HCT116 (cell line): Measurements from ENCODE around the gene PYGL. TPM values are rescaled to one million over a fixed set of nuclear protein-coding genes. Genes with fewer than 3 reads are reported as not detected.

ENCODE experiments used
- ATAC-seq: fragments of 200-7000 bp; cut with Tn5 transposase; 2 replicates; pipeline ENCODE4 v1.9.1; 2020; ENCODE audit warnings: mild to moderate bottlenecking, moderate library complexity
- BruUV-seq: library from RNA; stranded (reverse); fragments of 400-500 nt; replicated peaks from 2 replicates; lab custom pipeline; 2021; lab: Mats Ljungman, UMichigan
- CTCF ChIA-PET: fragments of 300-600 bp; sonication (Branson Sonifier 250); formaldehyde crosslinking; loops from one replicate; lab custom pipeline; 2021; ENCODE audit warnings: antibody characterized with exemption; lab: Charles Lee
- POLR2A ChIA-PET: fragments of 300-600, 350-600 bp; sonication (Branson Sonifier 250); formaldehyde crosslinking; loops from one replicate; lab custom pipeline; 2021; ENCODE audit warnings: antibody characterized with exemption; lab: Charles Lee
- RAD21 ChIA-PET, 2 experiments: fragments of 300-600 bp; sonication (Branson Sonifier 250); formaldehyde crosslinking; loops; one replicate each; lab custom pipeline; 2023; ENCODE audit warnings: low total read pairs in 2 of 2; ENCODE audit not compliant: uncharacterized antibody in 2 of 2, unreplicated experiment in 2 of 2, low non-redundant PET in 1 of 2; lab: Charles Lee
- DNase-seq: peaks from one replicate; pipeline ENCODE4 v3.0.0-alpha.2; 2010; ENCODE audit warnings: low read depth, low spot score
- H2AFZ ChIP-seq: fragments of 200-600 bp; shearing (Covaris generic), sonication (generic); 2 replicates; pipeline ENCODE4 v1.6.1; 2017; ENCODE audit warnings: low read depth, mixed run types, mixed read lengths, antibody characterized with exemption, low read length; ENCODE audit not compliant: poor library complexity, severe bottlenecking
- H3K27ac ChIP-seq: 2 replicates; pipeline ENCODE4 v1.5.1; 2012; ENCODE audit warnings: low read depth, low read length
- H3K27me3 ChIP-seq: fragments of 200-600 bp; sonication (generic); 2 replicates; pipeline ENCODE4 v1.6.1; 2016; ENCODE audit warnings: mixed run types, low read length, mixed read lengths; ENCODE audit not compliant: insufficient read depth
- H3K36me3 ChIP-seq, 2 experiments: fragments of 200-500 bp in 1 of 2; fragments of 200-600 bp in 1 of 2; sonication (Bioruptor generic) in 1 of 2; sonication (generic) in 1 of 2; 2 replicates each; pipeline versions ENCODE4 v1.5.1 to v1.6.1; 2014 to 2016; ENCODE audit warnings: low read length in 2 of 2, inconsistent platforms in 1 of 2, mixed read lengths in 1 of 2, mixed run types in 1 of 2; ENCODE audit not compliant: insufficient read depth in 2 of 2, control insufficient read depth in 1 of 2
- H3K4me1 ChIP-seq, 2 experiments: fragments of 200-600 bp in 1 of 2; sonication (generic) in 1 of 2; 2 replicates each; pipeline versions ENCODE4 v1.5.1 to v1.6.1; 2012 to 2017; ENCODE audit warnings: low read length in 2 of 2, inconsistent platforms in 1 of 2, mild to moderate bottlenecking in 1 of 2, mixed read lengths in 1 of 2, mixed run types in 1 of 2, moderate library complexity in 1 of 2; ENCODE audit not compliant: insufficient read depth in 2 of 2, control insufficient read depth in 1 of 2
- H3K4me2 ChIP-seq: fragments of 200-600 bp; sonication (generic); 2 replicates; pipeline ENCODE4 v1.6.1; 2017; ENCODE audit warnings: mixed run types, low read length, mixed read lengths
- H3K4me3 ChIP-seq, 2 experiments: fragments of 200-600 bp in 1 of 2; sonication (generic) in 1 of 2; replicated peaks in 1 of 2; 2 replicates each; pipeline ENCODE4 v1.5.1; 2011 to 2016; ENCODE audit warnings: low read length in 2 of 2, control low read depth in 1 of 2, low read depth in 1 of 2, mild to moderate bottlenecking in 1 of 2, mixed read lengths in 1 of 2, mixed run types in 1 of 2
- H3K79me2 ChIP-seq: fragments of 200-600 bp; sonication (generic); 2 replicates; pipeline ENCODE4 v1.6.1; 2017; ENCODE audit warnings: mild to moderate bottlenecking, mixed run types, low read length, moderate library complexity, mixed read lengths; ENCODE audit not compliant: insufficient read depth
- H3K9ac ChIP-seq: fragments of 200-600 bp; sonication (generic); 2 replicates; pipeline ENCODE4 v1.6.1; 2016; ENCODE audit warnings: low read length, mixed read lengths
- H3K9me2 ChIP-seq: fragments of 200-600 bp; sonication (generic), shearing (Covaris generic); 2 replicates; pipeline ENCODE4 v1.6.1; 2017; ENCODE audit warnings: mixed run types, mild to moderate bottlenecking, moderate library complexity; ENCODE audit not compliant: insufficient read depth
- H3K9me3 ChIP-seq, 2 experiments: fragments of 200-500 bp in 1 of 2; fragments of 200-600 bp in 1 of 2; sonication (Bioruptor generic) in 1 of 2; sonication (generic) in 1 of 2; 2 replicates each; pipeline ENCODE4 v1.6.1; 2014 to 2017; ENCODE audit warnings: low read length in 2 of 2, mixed read lengths in 2 of 2, inconsistent platforms in 1 of 2, low read depth in 1 of 2, mild to moderate bottlenecking in 1 of 2, mixed run types in 1 of 2, moderate library complexity in 1 of 2; ENCODE audit not compliant: control insufficient read depth in 1 of 2, insufficient read depth in 1 of 2
- H4K20me1 ChIP-seq: fragments of 200-600 bp; sonication (generic), shearing (Covaris generic); 2 replicates; pipeline ENCODE4 v1.6.1; 2017; ENCODE audit warnings: mixed run types, mild to moderate bottlenecking, moderate library complexity; ENCODE audit not compliant: insufficient read depth
- CBX3 ChIP-seq: IDR thresholded peaks from 2 replicates; pipeline ENCODE4 v1.6.1; 2012; ENCODE audit warnings: low read depth
- CEBPB ChIP-seq: IDR thresholded peaks from 2 replicates; pipeline ENCODE4 v1.6.1; 2012; ENCODE audit warnings: low read depth
- EGR1 ChIP-seq: IDR thresholded peaks from 2 replicates; pipeline ENCODE4 v1.6.1; 2012; ENCODE audit warnings: low read depth
- EZH2 ChIP-seq: fragments of 200-600 bp; sonication (generic); IDR thresholded peaks from 2 replicates; pipeline ENCODE4 v1.6.1; 2017; ENCODE audit warnings: antibody characterized with exemption, mixed run types
- EZH2phosphoT487 ChIP-seq: fragments of 200-600 bp; IDR thresholded peaks from 2 replicates; pipeline ENCODE4 v1.6.1; 2018; ENCODE audit warnings: antibody characterized with exemption, borderline replicate concordance
- JUND ChIP-seq: IDR thresholded peaks from 2 replicates; pipeline ENCODE4 v1.6.1; 2012
- POLR2A ChIP-seq: IDR thresholded peaks from 2 replicates; pipeline ENCODE4 v1.7.0; 2011; ENCODE audit warnings: borderline replicate concordance; ENCODE audit not compliant: insufficient read depth, insufficient read length; ENCODE audit errors: extremely low read depth
- POLR2AphosphoS5 ChIP-seq: IDR thresholded peaks from 2 replicates; pipeline ENCODE4 v1.6.1; 2011; ENCODE audit warnings: mild to moderate bottlenecking, low read depth, low read length, moderate library complexity
- SIN3A ChIP-seq: IDR thresholded peaks from 2 replicates; pipeline ENCODE4 v1.6.1; 2012; ENCODE audit warnings: low read depth
- SP1 ChIP-seq: IDR thresholded peaks from 2 replicates; pipeline ENCODE4 v1.6.1; 2012; ENCODE audit warnings: low read depth
- SRF ChIP-seq: IDR thresholded peaks from 2 replicates; pipeline ENCODE4 v1.6.1; 2012; ENCODE audit warnings: low read depth
- TCF7L2 ChIP-seq: IDR thresholded peaks from 2 replicates; pipeline ENCODE4 v1.7.0; 2011; ENCODE audit warnings: borderline replicate concordance, inconsistent platforms; ENCODE audit not compliant: insufficient read depth, insufficient read length; ENCODE audit errors: extremely low read depth
- YY1 ChIP-seq: IDR thresholded peaks from 2 replicates; pipeline ENCODE4 v1.6.1; 2011; ENCODE audit warnings: low read length, low read depth, moderate library complexity, mild to moderate bottlenecking; ENCODE audit not compliant: insufficient replicate concordance; ENCODE audit errors: extremely low read depth
- ZFX ChIP-seq: fragments of 450-650 bp; IDR thresholded peaks from 2 replicates; pipeline ENCODE4 v1.6.1; 2017
- ZNF274 ChIP-seq: fragments of 200-500 bp; sonication (Bioruptor generic); IDR thresholded peaks from 2 replicates; pipeline ENCODE4 v1.6.1; 2014; ENCODE audit warnings: mild to moderate bottlenecking, low read depth, low read length, inconsistent platforms
- intact Hi-C: fragments of 100-400 bp; cut with micrococcal nuclease; formaldehyde crosslinking; loops from 2 replicates; pipeline ENCODE4 v1.10.0; 2022
- total RNA-seq: library from RNA; stranded (reverse); gene quantifications from one replicate; pipeline ENCODE4 v1.2.1, GENCODE V29; 2021; ENCODE audit not compliant: unreplicated experiment
- TF ChIP-seq, protein P1 (sequence below): IDR thresholded peaks from 2 replicates; pipeline ENCODE4 v1.6.1; 2012
- TF ChIP-seq, protein P2 (sequence below): IDR thresholded peaks from 2 replicates; pipeline ENCODE4 v1.6.1; 2011; ENCODE audit warnings: mild to moderate bottlenecking, low read length, moderate library complexity; ENCODE audit not compliant: insufficient replicate concordance; ENCODE audit errors: extremely low read depth
- TF ChIP-seq, protein P3 (sequence below): IDR thresholded peaks from 2 replicates; pipeline ENCODE4 v1.6.1; 2012
- TF ChIP-seq, protein P4 (sequence below): IDR thresholded peaks from 2 replicates; pipeline ENCODE4 v1.6.1; 2012; ENCODE audit warnings: low read depth

PYGL gene
- total RNA-seq, 1 experiment from 2014 or later = 173 TPM

DNA sequence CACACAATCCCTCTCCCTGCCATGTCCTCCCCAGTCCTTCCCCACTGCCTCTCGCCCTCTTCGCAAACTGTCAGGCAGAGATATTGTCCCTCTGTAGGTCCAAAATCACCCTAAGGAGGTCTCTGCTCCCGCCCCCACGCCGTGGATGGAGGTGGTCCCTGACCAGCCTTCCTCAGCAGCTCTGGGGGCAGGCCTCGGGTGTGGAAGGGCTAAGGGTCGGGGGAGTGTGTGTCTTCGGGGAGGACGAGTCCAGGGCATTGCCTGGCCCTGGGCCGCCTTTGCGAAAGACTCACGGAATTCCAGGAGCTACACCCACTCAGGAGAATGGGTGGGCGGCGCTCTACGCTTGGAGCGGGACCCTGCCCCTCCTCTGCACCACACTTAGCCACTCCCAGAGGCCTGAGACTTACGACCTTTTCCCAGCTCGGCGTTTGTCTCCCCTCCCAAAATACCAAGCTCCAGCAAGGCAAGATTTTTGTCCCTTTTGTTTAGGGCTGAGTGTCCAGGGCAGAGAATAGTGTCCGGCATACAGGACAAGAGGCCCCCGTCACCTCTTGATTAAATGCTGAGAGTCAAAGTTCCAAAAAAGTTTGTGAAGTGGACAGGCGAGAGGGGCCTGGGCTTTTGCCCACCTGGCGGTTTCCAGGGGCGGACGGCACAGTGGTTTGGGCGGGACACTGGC, 881 bp downstream of the PYGL start:
- intact Hi-C loops = no loop called here
- peak overlapping the region; percentile 95 for H3K27ac ChIP-seq
- ChIA-PET RAD21 (interaction anchor here in 1 of 2 experiments (1.4 kb wide), 1 partner anchor 12 kb away, joined by 3 read pairs; no protein-coding TSS in a partner anchor), CTCF (interaction anchor here (2.1 kb wide), 1 partner anchor 11 kb away, joined by 10 read pairs; no protein-coding TSS in a partner anchor), POLR2A (interaction anchor here (0.6 to 2.6 kb wide), 4 partner anchors 10 to 260 kb away, joined by 3 to 11 read pairs (median 8); no protein-coding TSS in a partner anchor)
- H3K4me3 ChIP-seq = peak overlapping the region; percentile 77 to 95
- BruUV-seq = TSS peak; percentile 38
- H3K9me2 ChIP-seq = no peaks in the 10 kb centered on the region
- H3K9ac ChIP-seq = peak overlapping the region; percentile 97
- H3K36me3 ChIP-seq = peaks cover 6 to 15% of the 10 kb centered on the region in 2 experiments; a peak in 3 of 4 replicates
- H3K9me3 ChIP-seq = no peaks in the 10 kb centered on the region
- ATAC-seq = peak; percentile 70
- H3K4me2 ChIP-seq = peak overlapping the region; percentile 87
- H3K79me2 ChIP-seq = peaks cover 58% of the 10 kb centered on the region
- H3K4me1 ChIP-seq = peaks cover 3 to 12% of the 10 kb centered on the region in 2 experiments; a peak in 3 of 4 replicates
- H4K20me1 ChIP-seq = peaks cover 8% of the 10 kb centered on the region
- peak; percentile 31 for DNase-seq
- no peaks in the 10 kb centered on the region for H3K27me3 ChIP-seq
- no peak overlapping the region for H2AFZ ChIP-seq
- TF ChIP-seq CBX3 (no peak), POLR2AphosphoS5 (peak; percentile 72), EZH2phosphoT487 (no peak), SP1 (no peak), TCF7L2 (no peak), EZH2 (no peak), POLR2A (no peak), JUND (no peak), CEBPB (no peak), SIN3A (0 out of 2 replicates have a peak, but pooled peaks have one; percentile 16), YY1 (no peak), ZFX (no peak), ZNF274 (no peak), EGR1 (peak; percentile 78), SRF (no peak)
- TF ChIP-seq, protein P1, sequence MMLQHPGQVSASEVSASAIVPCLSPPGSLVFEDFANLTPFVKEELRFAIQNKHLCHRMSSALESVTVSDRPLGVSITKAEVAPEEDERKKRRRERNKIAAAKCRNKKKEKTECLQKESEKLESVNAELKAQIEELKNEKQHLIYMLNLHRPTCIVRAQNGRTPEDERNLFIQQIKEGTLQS = no peak
- TF ChIP-seq, protein P2, sequence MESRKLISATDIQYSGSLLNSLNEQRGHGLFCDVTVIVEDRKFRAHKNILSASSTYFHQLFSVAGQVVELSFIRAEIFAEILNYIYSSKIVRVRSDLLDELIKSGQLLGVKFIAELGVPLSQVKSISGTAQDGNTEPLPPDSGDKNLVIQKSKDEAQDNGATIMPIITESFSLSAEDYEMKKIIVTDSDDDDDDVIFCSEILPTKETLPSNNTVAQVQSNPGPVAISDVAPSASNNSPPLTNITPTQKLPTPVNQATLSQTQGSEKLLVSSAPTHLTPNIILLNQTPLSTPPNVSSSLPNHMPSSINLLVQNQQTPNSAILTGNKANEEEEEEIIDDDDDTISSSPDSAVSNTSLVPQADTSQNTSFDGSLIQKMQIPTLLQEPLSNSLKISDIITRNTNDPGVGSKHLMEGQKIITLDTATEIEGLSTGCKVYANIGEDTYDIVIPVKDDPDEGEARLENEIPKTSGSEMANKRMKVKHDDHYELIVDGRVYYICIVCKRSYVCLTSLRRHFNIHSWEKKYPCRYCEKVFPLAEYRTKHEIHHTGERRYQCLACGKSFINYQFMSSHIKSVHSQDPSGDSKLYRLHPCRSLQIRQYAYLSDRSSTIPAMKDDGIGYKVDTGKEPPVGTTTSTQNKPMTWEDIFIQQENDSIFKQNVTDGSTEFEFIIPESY = no peak
- TF ChIP-seq, protein P3, sequence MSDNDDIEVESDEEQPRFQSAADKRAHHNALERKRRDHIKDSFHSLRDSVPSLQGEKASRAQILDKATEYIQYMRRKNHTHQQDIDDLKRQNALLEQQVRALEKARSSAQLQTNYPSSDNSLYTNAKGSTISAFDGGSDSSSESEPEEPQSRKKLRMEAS = no peak
- TF ChIP-seq, protein P4, sequence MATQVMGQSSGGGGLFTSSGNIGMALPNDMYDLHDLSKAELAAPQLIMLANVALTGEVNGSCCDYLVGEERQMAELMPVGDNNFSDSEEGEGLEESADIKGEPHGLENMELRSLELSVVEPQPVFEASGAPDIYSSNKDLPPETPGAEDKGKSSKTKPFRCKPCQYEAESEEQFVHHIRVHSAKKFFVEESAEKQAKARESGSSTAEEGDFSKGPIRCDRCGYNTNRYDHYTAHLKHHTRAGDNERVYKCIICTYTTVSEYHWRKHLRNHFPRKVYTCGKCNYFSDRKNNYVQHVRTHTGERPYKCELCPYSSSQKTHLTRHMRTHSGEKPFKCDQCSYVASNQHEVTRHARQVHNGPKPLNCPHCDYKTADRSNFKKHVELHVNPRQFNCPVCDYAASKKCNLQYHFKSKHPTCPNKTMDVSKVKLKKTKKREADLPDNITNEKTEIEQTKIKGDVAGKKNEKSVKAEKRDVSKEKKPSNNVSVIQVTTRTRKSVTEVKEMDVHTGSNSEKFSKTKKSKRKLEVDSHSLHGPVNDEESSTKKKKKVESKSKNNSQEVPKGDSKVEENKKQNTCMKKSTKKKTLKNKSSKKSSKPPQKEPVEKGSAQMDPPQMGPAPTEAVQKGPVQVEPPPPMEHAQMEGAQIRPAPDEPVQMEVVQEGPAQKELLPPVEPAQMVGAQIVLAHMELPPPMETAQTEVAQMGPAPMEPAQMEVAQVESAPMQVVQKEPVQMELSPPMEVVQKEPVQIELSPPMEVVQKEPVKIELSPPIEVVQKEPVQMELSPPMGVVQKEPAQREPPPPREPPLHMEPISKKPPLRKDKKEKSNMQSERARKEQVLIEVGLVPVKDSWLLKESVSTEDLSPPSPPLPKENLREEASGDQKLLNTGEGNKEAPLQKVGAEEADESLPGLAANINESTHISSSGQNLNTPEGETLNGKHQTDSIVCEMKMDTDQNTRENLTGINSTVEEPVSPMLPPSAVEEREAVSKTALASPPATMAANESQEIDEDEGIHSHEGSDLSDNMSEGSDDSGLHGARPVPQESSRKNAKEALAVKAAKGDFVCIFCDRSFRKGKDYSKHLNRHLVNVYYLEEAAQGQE = no peak
